Activated CD4-positive, alpha-beta T cell treated with anti-CD3 and anti-CD28 coated beads, Interleukin-2, Interleukin-6, amounts not matched to agents 100 ng/mL and 50 ng/mL, durations not matched to agents 16 hours and 8 hours (primary cell): ENCODE measurements around the gene RGP1.

Source experiments
- DNase-seq: peaks from one replicate; pipeline ENCODE4 v3.0.0-alpha.2; 2020

The RGP1 gene

DNA sequence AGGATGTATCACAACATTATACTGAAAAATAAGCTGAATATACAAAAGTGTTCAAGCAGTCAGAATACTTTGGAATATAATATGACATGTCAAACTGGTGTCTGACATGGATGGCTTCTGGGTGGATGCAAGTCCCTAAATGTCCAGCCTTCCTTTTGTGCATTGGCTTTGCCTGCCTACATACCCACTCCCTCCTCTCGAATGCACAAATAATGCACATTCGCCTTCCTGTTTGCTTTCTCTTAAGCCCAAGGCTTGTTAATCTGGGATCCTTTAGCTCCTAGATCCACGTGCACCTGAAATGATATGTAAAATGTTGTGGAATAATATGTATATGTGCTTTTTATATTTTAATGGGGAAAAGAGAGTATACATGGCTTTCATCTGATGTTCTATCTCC is 29.4 kb downstream of the RGP1 start:
- DNase-seq, result no peak

DNA sequence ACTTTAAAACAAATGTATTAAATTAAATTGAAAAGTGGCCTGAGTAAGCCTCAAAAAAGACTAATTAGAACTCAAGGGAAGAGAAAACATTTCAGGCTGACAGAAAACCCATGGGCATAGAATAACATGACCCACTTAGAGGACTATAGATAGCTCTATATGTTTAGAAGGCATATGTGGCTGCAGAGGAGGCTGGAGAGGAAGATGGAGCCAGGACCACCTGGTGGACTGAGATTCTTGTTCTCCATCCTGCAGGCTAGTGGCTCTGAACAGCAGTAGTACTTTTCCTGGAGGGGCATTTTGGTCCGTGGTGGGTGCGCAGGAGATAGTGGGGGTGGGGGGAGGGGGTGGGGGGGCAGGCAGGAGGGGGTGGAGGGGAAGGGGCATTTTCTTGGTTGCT is 32.0 kb downstream of the RGP1 start:
- no peak for DNase-seq

- no peak for DNase-seq
Observed at GRCh38 chr9:35783418-35783817, 34.3 kb downstream of the RGP1 start.

GRCh38 chr9:35789541-35789940 is 40.5 kb downstream of the RGP1 start:
- no peak for DNase-seq

- no peak for DNase-seq
Observed at GRCh38 chr9:35790025-35790384, 40.9 kb downstream of the RGP1 start.

- DNase-seq, result peak; percentile 71
Observed at GRCh38 chr9:35790385-35791296, 41.6 kb downstream of the RGP1 start.

- DNase-seq, result no peak
Observed at GRCh38 chr9:35791297-35791921, 42.3 kb downstream of the RGP1 start, which contains the start of gene NPR2. Gene NPR2, plus strand, starts transcription at chr9:35791591. Its CDS starts 818 bp downstream, at chr9:35792409.

DNA sequence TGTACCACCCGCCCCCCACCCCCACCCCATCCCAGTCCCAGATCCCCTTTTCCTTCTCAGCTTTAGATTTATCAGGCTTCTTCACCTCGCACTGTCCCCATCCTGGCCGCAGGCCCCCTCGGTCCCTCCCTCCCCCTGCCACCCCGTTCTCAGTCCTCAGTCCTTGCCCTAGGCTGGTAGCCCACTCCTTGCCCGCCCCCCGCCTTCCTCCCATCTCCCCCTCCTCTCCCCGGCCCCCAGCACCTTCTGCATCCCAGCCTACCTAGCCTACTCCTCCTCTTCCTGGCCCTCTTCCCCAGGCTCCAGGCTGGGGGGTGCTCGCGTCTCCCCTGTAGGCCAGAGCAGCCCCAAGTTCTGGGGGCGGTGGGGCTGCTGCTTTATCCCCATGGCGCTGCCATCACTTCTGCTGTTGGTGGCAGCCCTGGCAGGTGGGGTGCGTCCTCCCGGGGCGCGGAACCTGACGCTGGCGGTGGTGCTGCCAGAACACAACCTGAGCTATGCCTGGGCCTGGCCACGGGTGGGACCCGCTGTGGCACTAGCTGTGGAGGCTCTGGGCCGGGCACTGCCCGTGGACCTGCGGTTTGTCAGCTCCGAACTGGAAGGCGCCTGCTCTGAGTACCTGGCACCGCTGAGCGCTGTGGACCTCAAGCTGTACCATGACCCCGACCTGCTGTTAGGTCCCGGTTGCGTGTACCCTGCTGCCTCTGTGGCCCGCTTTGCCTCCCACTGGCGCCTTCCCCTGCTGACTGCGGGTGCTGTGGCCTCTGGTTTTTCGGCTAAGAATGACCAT is 43.1 kb downstream of the RGP1 start:
- DNase-seq, result no peak

- no peak for DNase-seq
Observed at GRCh38 chr9:35792826-35793225, 43.7 kb downstream of the RGP1 start.

- DNase-seq, result no peak
Observed at GRCh38 chr9:35793461-35793860, 44.4 kb downstream of the RGP1 start.

DNA sequence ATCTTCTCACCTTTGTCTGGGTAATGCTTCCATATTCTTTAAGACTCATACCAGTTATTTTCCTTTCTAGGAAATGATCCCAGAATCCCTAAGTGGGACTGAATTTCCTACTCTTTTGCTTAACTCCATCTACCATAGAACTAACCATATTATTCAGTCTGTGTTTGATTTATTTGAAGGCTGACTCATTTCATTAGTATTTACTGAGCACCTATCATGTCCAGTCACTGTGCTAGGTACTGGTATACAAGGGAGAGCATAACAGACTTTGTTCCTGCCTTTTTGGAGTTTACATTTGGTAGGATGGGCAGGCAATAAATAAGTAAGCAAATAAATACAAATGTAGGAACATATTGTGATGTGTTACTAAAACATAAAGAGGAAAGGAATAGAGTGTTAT is 46.6 kb downstream of the RGP1 start:
- no peak for DNase-seq

DNA sequence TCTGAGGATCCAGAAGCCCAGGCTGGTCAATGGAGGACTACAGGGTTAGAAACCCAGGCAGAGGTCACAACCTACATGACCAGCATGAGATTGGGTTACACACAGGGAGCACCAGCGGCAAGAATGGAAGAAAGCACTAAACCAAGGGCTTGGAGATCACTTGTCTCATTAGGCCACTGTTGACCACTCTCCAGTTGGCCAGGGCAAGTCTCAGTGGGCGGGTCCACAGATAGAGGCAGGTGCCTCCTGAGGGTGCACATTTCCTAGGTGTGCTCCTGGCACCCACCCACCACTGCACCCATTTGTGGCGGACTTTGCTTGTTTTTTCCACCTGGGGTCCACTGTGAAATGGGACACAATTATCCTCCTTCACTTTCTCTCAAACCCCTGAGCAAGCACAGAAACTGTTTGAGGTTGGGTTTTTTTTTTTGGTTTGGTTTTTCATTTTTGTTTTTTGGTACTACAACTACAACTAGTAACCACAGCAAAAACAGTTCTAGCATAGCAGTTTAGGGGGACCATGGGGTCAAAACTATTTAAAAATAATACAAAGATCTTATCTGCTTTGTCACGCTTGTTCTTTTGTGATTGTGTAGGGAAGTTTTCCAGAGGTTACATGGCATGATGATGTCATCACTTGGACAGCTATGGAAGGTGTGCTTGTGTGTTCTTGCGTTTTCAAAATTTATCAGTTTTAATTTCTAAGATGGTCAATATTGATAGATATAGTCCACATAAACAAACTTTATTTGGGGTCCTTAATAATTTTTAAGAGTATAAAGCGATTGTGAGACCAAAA is 48.4 kb downstream of the RGP1 start:
- no peak for DNase-seq

DNA sequence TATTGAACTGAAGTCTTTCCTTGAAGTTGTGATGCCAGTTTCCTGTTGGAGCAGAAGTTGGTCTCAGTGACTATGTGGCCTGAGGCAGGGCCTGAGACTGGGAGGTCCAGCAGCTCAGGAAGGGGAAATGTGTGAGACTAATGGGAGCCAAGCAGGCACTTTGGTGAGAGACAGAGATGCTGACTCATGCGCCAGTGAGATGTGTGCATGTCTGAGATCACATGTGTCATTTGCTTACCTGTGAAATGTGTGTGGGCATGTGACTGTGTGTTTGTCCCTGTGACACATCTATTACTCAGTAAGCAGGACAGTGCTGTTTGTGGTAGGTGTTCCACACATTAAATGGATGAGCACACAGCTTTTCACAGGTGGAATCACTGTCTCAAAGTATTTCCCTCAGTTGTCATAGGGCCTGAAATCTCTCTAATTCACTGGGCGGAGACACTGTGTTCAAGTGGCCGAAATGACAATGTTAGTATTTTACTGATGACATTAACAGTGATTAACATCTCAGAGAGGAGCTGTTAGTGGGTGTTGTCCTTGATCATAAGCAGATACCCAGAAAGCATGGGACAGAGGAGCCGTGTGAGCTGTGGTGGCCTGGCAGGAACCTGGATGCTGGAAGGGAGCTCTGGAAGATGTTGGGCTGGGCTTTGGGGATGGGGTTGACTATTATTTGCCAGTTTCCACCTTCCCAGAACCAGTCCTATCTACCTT is 49.7 kb downstream of the RGP1 start:
- peak; percentile 58 for DNase-seq

DNA sequence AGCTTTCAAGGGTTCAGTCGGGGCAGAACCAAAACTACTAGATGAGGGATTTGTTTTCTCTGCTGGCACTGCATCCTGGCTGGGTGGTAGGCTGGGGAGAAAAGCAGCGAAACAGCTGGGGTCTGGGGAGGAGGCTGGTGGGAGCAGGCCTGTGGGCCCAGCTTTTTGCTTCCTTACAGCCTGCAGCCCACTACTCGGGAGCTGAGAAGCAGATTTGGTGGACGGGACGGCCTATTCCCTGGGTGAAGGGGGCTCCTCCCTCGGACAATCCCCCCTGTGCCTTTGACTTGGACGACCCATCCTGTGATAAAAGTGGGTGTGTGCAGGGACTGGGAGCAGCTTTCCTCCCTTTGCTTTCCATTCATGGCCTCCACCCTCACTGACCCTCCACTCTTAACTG is 51.4 kb downstream of the RGP1 start:
- no peak for DNase-seq

GRCh38 chr9:35801328-35802128 is 52.4 kb downstream of the RGP1 start:
- DNase-seq, result no peak

DNA sequence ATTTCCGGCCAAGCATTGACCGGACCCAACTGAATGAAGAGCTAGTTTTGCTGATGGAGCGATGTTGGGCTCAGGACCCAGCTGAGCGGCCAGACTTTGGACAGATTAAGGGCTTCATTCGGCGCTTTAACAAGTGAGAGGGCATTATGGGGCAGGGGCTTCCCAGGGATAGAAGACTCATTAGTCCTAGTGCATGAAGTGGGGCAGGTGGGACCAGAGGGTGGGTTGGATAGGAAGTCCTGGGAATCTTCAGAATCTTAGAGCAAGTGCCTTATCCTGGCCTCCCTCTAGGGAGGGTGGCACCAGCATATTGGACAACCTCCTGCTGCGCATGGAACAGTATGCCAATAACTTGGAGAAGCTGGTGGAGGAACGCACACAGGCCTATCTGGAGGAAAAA is 57.0 kb downstream of the RGP1 start:
- DNase-seq, result no peak
